Measurements from ENCODE around the gene GIMAP7.

The GIMAP7 gene

GRCh38 chr7:150556521-150557138, 42.0 kb downstream of the GIMAP7 start:
- Histone ChIP-seq H3K4me3 (ENCODE audit: low read depth, low read length) (no peak overlapping the region), H3K27me3 (ENCODE audit: control insufficient read depth, insufficient read depth, low read length) (no peaks in the 10 kb centered on the region), H3K9me3 (ENCODE audit: control insufficient read depth, insufficient read depth, low read length) (peaks cover 21% of the 10 kb centered on the region), H3K9ac (ENCODE audit: low read depth, low read length) (no peak overlapping the region), H3K4me1 (ENCODE audit: control insufficient read depth, insufficient read depth, low read length) (no peaks in the 10 kb centered on the region), H3K27ac (ENCODE audit: low read depth, low read length) (no peak overlapping the region), H3K36me3 (ENCODE audit: control insufficient read depth, insufficient read depth, low read length) (no peaks in the 10 kb centered on the region)

GRCh38 chr7:150560486-150560885, 45.8 kb downstream of the GIMAP7 start:
- no peak overlapping the region for H3K4me3 ChIP-seq (ENCODE audit: low read depth, low read length)
- no peaks in the 10 kb centered on the region for H3K27me3 ChIP-seq (ENCODE audit: control insufficient read depth, insufficient read depth, low read length)
- no peaks in the 10 kb centered on the region for H3K36me3 ChIP-seq (ENCODE audit: control insufficient read depth, insufficient read depth, low read length)
- H3K9ac ChIP-seq (ENCODE audit: low read depth, low read length), result no peak overlapping the region
- peaks cover 19% of the 10 kb centered on the region for H3K9me3 ChIP-seq (ENCODE audit: control insufficient read depth, insufficient read depth, low read length)
- peaks cover 22% of the 10 kb centered on the region for H3K4me1 ChIP-seq (ENCODE audit: control insufficient read depth, insufficient read depth, low read length)
- no peak overlapping the region for H3K27ac ChIP-seq (ENCODE audit: low read depth, low read length)

- Histone ChIP-seq H3K9ac (ENCODE audit: low read depth, low read length) (no peak overlapping the region), H3K9me3 (ENCODE audit: control insufficient read depth, insufficient read depth, low read length) (peaks cover 19% of the 10 kb centered on the region), H3K4me3 (ENCODE audit: low read depth, low read length) (no peak overlapping the region), H3K4me1 (ENCODE audit: control insufficient read depth, insufficient read depth, low read length) (peaks cover 47% of the 10 kb centered on the region), H3K27me3 (ENCODE audit: control insufficient read depth, insufficient read depth, low read length) (no peaks in the 10 kb centered on the region), H3K36me3 (ENCODE audit: control insufficient read depth, insufficient read depth, low read length) (no peaks in the 10 kb centered on the region), H3K27ac (ENCODE audit: low read depth, low read length) (no peak overlapping the region)
These were observed 48.2 kb downstream of the GIMAP7 start for GRCh38 chr7:150562919-150563318.

- no peaks in the 10 kb centered on the region for H3K27me3 ChIP-seq (ENCODE audit: control insufficient read depth, insufficient read depth, low read length)
These were observed 49.3 kb downstream of the GIMAP7 start for GRCh38 chr7:150564006-150564405.

GRCh38 chr7:150564566-150564965, 49.9 kb downstream of the GIMAP7 start:
- Histone ChIP-seq H3K9me3 (ENCODE audit: control insufficient read depth, insufficient read depth, low read length) (peaks cover 10% of the 10 kb centered on the region), H3K27ac (ENCODE audit: low read depth, low read length) (no peak overlapping the region)

More at GRCh38 chr7:150564006-150564405, 49.3 kb downstream of the GIMAP7 start:
- H3K4me1 ChIP-seq (ENCODE audit: control insufficient read depth, insufficient read depth, low read length), result peaks cover 48% of the 10 kb centered on the region
- peaks cover 15% of the 10 kb centered on the region for H3K9me3 ChIP-seq (ENCODE audit: control insufficient read depth, insufficient read depth, low read length)
- H3K4me3 ChIP-seq (ENCODE audit: low read depth, low read length), result no peak overlapping the region
- no peaks in the 10 kb centered on the region for H3K36me3 ChIP-seq (ENCODE audit: control insufficient read depth, insufficient read depth, low read length)
- H3K9ac ChIP-seq (ENCODE audit: low read depth, low read length), result no peak overlapping the region
- no peak overlapping the region for H3K27ac ChIP-seq (ENCODE audit: low read depth, low read length)

GRCh38 chr7:150565239-150565638, 50.6 kb downstream of the GIMAP7 start:
- H3K36me3 ChIP-seq (ENCODE audit: control insufficient read depth, insufficient read depth, low read length), result no peaks in the 10 kb centered on the region
- H3K27ac ChIP-seq (ENCODE audit: low read depth, low read length), result no peak overlapping the region
- H3K9me3 ChIP-seq (ENCODE audit: control insufficient read depth, insufficient read depth, low read length), result peaks cover 5% of the 10 kb centered on the region
- H3K27me3 ChIP-seq (ENCODE audit: control insufficient read depth, insufficient read depth, low read length), result no peaks in the 10 kb centered on the region
- H3K4me1 ChIP-seq (ENCODE audit: control insufficient read depth, insufficient read depth, low read length), result peaks cover 48% of the 10 kb centered on the region
- no peak overlapping the region for H3K9ac ChIP-seq (ENCODE audit: low read depth, low read length)
- H3K4me3 ChIP-seq (ENCODE audit: low read depth, low read length), result no peak overlapping the region

More at GRCh38 chr7:150564566-150564965, 49.9 kb downstream of the GIMAP7 start:
- no peak overlapping the region for H3K9ac ChIP-seq (ENCODE audit: low read depth, low read length)
- no peak overlapping the region for H3K4me3 ChIP-seq (ENCODE audit: low read depth, low read length)
- peaks cover 48% of the 10 kb centered on the region for H3K4me1 ChIP-seq (ENCODE audit: control insufficient read depth, insufficient read depth, low read length)
- H3K36me3 ChIP-seq (ENCODE audit: control insufficient read depth, insufficient read depth, low read length), result no peaks in the 10 kb centered on the region
- no peaks in the 10 kb centered on the region for H3K27me3 ChIP-seq (ENCODE audit: control insufficient read depth, insufficient read depth, low read length)

- no peaks in the 10 kb centered on the region for H3K27me3 ChIP-seq (ENCODE audit: control insufficient read depth, insufficient read depth, low read length)
- H3K27ac ChIP-seq (ENCODE audit: low read depth, low read length), result no peak overlapping the region
- peaks cover 48% of the 10 kb centered on the region for H3K4me1 ChIP-seq (ENCODE audit: control insufficient read depth, insufficient read depth, low read length)
- H3K36me3 ChIP-seq (ENCODE audit: control insufficient read depth, insufficient read depth, low read length), result no peaks in the 10 kb centered on the region
- H3K9ac ChIP-seq (ENCODE audit: low read depth, low read length), result no peak overlapping the region
- no peaks in the 10 kb centered on the region for H3K9me3 ChIP-seq (ENCODE audit: control insufficient read depth, insufficient read depth, low read length)
- peak overlapping the region; percentile 25; the same call in 1 of the 2 replicates for H3K4me3 ChIP-seq (ENCODE audit: low read depth, low read length)
These were observed 51.5 kb downstream of the GIMAP7 start for GRCh38 chr7:150566123-150566522.

- Histone ChIP-seq H3K36me3 (ENCODE audit: control insufficient read depth, insufficient read depth, low read length) (no peaks in the 10 kb centered on the region), H3K27me3 (ENCODE audit: control insufficient read depth, insufficient read depth, low read length) (no peaks in the 10 kb centered on the region)
These were observed 51.9 kb downstream of the GIMAP7 start for GRCh38 chr7:150566572-150566971.

GRCh38 chr7:150567169-150567568, 52.5 kb downstream of the GIMAP7 start, which contains the start of gene GIMAP4:
Gene GIMAP4 (plus strand): TSS chr7:150567390. CDS start chr7:150569902, 2,512 bp downstream.
- no peaks in the 10 kb centered on the region for H3K36me3 ChIP-seq (ENCODE audit: control insufficient read depth, insufficient read depth, low read length)

More at GRCh38 chr7:150566572-150566971, 51.9 kb downstream of the GIMAP7 start:
- Histone ChIP-seq H3K9me3 (ENCODE audit: control insufficient read depth, insufficient read depth, low read length) (no peaks in the 10 kb centered on the region), H3K9ac (ENCODE audit: low read depth, low read length) (no peak overlapping the region), H3K4me1 (ENCODE audit: control insufficient read depth, insufficient read depth, low read length) (peaks cover 48% of the 10 kb centered on the region), H3K27ac (ENCODE audit: low read depth, low read length) (no peak overlapping the region), H3K4me3 (ENCODE audit: low read depth, low read length) (no peak overlapping the region)

GRCh38 chr7:150567871-150568301, 53.2 kb downstream of the GIMAP7 start:
- Histone ChIP-seq H3K4me3 (ENCODE audit: low read depth, low read length) (no peak overlapping the region), H3K27me3 (ENCODE audit: control insufficient read depth, insufficient read depth, low read length) (no peaks in the 10 kb centered on the region), H3K27ac (ENCODE audit: low read depth, low read length) (no peak overlapping the region), H3K4me1 (ENCODE audit: control insufficient read depth, insufficient read depth, low read length) (peaks cover 48% of the 10 kb centered on the region), H3K9ac (ENCODE audit: low read depth, low read length) (no peak overlapping the region), H3K9me3 (ENCODE audit: control insufficient read depth, insufficient read depth, low read length) (no peaks in the 10 kb centered on the region), H3K36me3 (ENCODE audit: control insufficient read depth, insufficient read depth, low read length) (no peaks in the 10 kb centered on the region)

More at GRCh38 chr7:150567169-150567568, 52.5 kb downstream of the GIMAP7 start, which contains the start of gene GIMAP4:
- no peak within 1 kb of the TSS for H3K4me3 ChIP-seq (ENCODE audit: low read depth, low read length)
- H3K9ac ChIP-seq (ENCODE audit: low read depth, low read length), result no peak within 1 kb of the TSS
- no peaks in the 10 kb centered on the region for H3K9me3 ChIP-seq (ENCODE audit: control insufficient read depth, insufficient read depth, low read length)
- H3K27ac ChIP-seq (ENCODE audit: low read depth, low read length), result no peak within 1 kb of the TSS
- H3K27me3 ChIP-seq (ENCODE audit: control insufficient read depth, insufficient read depth, low read length), result no peaks in the 10 kb centered on the region
- peaks cover 48% of the 10 kb centered on the region for H3K4me1 ChIP-seq (ENCODE audit: control insufficient read depth, insufficient read depth, low read length)

- no peaks in the 10 kb centered on the region for H3K27me3 ChIP-seq (ENCODE audit: control insufficient read depth, insufficient read depth, low read length)
- H3K4me1 ChIP-seq (ENCODE audit: control insufficient read depth, insufficient read depth, low read length), result peaks cover 43% of the 10 kb centered on the region
- H3K4me3 ChIP-seq (ENCODE audit: low read depth, low read length), result no peak overlapping the region
- H3K9ac ChIP-seq (ENCODE audit: low read depth, low read length), result no peak overlapping the region
- no peaks in the 10 kb centered on the region for H3K9me3 ChIP-seq (ENCODE audit: control insufficient read depth, insufficient read depth, low read length)
- no peaks in the 10 kb centered on the region for H3K36me3 ChIP-seq (ENCODE audit: control insufficient read depth, insufficient read depth, low read length)
- no peak overlapping the region for H3K27ac ChIP-seq (ENCODE audit: low read depth, low read length)
These were observed 54.0 kb downstream of the GIMAP7 start for GRCh38 chr7:150568714-150569113.

Data from HUES48 (cell line).